ENCODE results near the gene AFP. TPM values are rescaled to one million over a fixed set of nuclear protein-coding genes. Genes with fewer than 3 reads are reported as not detected.
A peak's percentile ranks its signal among the peaks of the same experiment; 100 is the strongest.

AFP gene
- total and polyA plus RNA-seq, 2 of the 4 experiments (the other 2 are of a cell fraction), result 0.87 to 1.3 TPM

DNA sequence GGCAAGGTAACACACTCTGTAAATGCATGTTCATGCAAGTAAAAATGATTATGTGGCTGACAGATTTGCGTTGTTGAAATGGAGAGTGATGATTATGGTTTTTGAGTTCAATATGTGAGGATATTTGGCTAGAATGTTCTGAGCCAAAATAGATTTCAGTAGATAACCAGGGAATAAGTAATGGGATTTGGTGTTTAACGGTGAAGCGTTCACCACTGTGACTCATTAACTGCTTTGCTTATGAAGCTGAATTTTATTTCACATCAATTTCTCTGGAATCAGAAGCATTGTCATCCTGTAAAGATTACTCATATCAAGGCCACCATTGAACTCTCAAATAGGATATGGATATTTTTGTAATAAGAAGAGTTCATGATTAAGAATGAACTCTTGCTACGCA lies 11.7 kb downstream of the AFP start:
- H3K27me3 ChIP-seq (ENCODE audit: control insufficient read depth, insufficient read depth, low read length), result peaks cover 2% of the 10 kb centered on the region; the same call in 1 of the 2 replicates
- no peaks in the 10 kb centered on the region for H4K20me1 ChIP-seq (ENCODE audit: insufficient read depth, low read length)
- H3K27ac ChIP-seq (ENCODE audit: insufficient read depth, low read length), result no peak overlapping the region
- WGBS, 2 experiments (ENCODE audit: extremely low coverage in 2 of 2, insufficient read length in 1 of 2), result 33 to 100% methylated on average over 1 of the region's 4 CpGs
- intact Hi-C loops (cut with micrococcal nuclease) (loop anchor here (2.0 to 10.0 kb wide), 3 partner anchors 137 to 207 kb away; partner anchors contain the start of gene ANKRD17), in situ Hi-C loops (cut with MboI; ENCODE audit: low sequenced_read_pairs) (no loop called here), dilution Hi-C loops (cut with HindIII; ENCODE audit: low sequenced_read_pairs, unreplicated experiment) (no loop called here)
- H3K14ac ChIP-seq (replicated peaks; ENCODE audit: low read depth, low read length), result no peak overlapping the region
- ChIA-PET CTCF (no interaction called here), POLR2A (ENCODE audit: unreplicated experiment) (no interaction called here)
- no peak overlapping the region for H2BK5ac ChIP-seq (ENCODE audit: low read depth, low read length, poor library complexity, severe bottlenecking)
- no peaks in the 10 kb centered on the region for H3K79me1 ChIP-seq (ENCODE audit: low read depth in 1 of 2, low read length in 2 of 2)
- no peaks in the 10 kb centered on the region for H3K9me3 ChIP-seq (ENCODE audit: control insufficient read depth, insufficient read depth, low read length)
- no peak overlapping the region for H4K5ac ChIP-seq (ENCODE audit: low read depth, low read length)
- no peak overlapping the region for H4K91ac ChIP-seq (ENCODE audit: insufficient read depth, low read depth, low read length)
- ATAC-seq (ENCODE audit: low read depth) (no peak), DNase-seq (peak; percentile 56)
- no peak overlapping the region for H2BK120ac ChIP-seq (ENCODE audit: low read depth, low read length)
- H3K9me1 ChIP-seq (ENCODE audit: insufficient read depth, low read length), result no peaks in the 10 kb centered on the region
- H3K4me2 ChIP-seq (ENCODE audit: low read depth, low read length), result no peak overlapping the region
- no peak overlapping the region for H2AFZ ChIP-seq (replicated peaks; ENCODE audit: low read length, poor library complexity)
- H2AK5ac ChIP-seq (ENCODE audit: low read depth, low read length), result no peak overlapping the region
- BruUV-seq (replicated peaks), result no TSS peak
- H3K4me1 ChIP-seq (ENCODE audit: control insufficient read depth, insufficient read depth, low read length), result peaks cover 3% of the 10 kb centered on the region
- H3K18ac ChIP-seq (ENCODE audit: low read depth, low read length), result no peak overlapping the region
- no peak overlapping the region for H4K8ac ChIP-seq (ENCODE audit: low read depth in 2 of 2, low read length in 2 of 2)
- H2AK9ac ChIP-seq (replicated peaks; ENCODE audit: low read depth, low read length, poor library complexity), result no peak overlapping the region
- no peak overlapping the region for H3K4me3 ChIP-seq (ENCODE audit: insufficient read depth, low read depth, low read length)
- no peak overlapping the region for H3K23ac ChIP-seq (ENCODE audit: low read depth, low read length)
- H3K9ac ChIP-seq (ENCODE audit: low read depth, low read length), result no peak overlapping the region
- H3K56ac ChIP-seq (ENCODE audit: extremely low read depth, insufficient read depth, low read length), result no peak overlapping the region
- H3K36me3 ChIP-seq (ENCODE audit: control insufficient read depth, insufficient read depth, low read length), result no peaks in the 10 kb centered on the region
- H2BK20ac ChIP-seq (ENCODE audit: low read depth, low read length), result no peak overlapping the region
- no peak overlapping the region for H2BK15ac ChIP-seq (ENCODE audit: low read depth, low read length)
- no peak overlapping the region for H3K4ac ChIP-seq (ENCODE audit: low read depth, low read length)
- TF ChIP-seq CHD1 (IDR thresholded peaks at IDR 0.05; ENCODE audit: low read depth, low read length) (no peak), RAD21 (IDR thresholded peaks at IDR 0.05; ENCODE audit: low read length) (no peak), CEBPB (IDR thresholded peaks at IDR 0.05; ENCODE audit: low read depth, low read length) (no peak), MXI1 (IDR thresholded peaks at IDR 0.05; ENCODE audit: borderline replicate concordance, low read depth, low read length) (no peak), RFX5 (IDR thresholded peaks at IDR 0.05; ENCODE audit: low read depth, low read length) (no peak), SMC3 (IDR thresholded peaks at IDR 0.05; ENCODE audit: low read depth, low read length) (no peak), RCOR1 (IDR thresholded peaks at IDR 0.05; ENCODE audit: insufficient replicate concordance, low read length) (no peak), FOS (IDR thresholded peaks at IDR 0.05; ENCODE audit: low read depth, low read length) (no peak), MAZ (IDR thresholded peaks at IDR 0.05; ENCODE audit: borderline replicate concordance, low read depth, low read length) (no peak), POLR2A (IDR thresholded peaks at IDR 0.05; ENCODE audit: low read depth, low read length) (no peak), BHLHE40 (IDR thresholded peaks at IDR 0.05; ENCODE audit: low read depth, low read length) (no peak), NFE2L2 (IDR thresholded peaks at IDR 0.05; ENCODE audit: low read depth, low read length) (no peak), MAFK (IDR thresholded peaks at IDR 0.05; ENCODE audit: low read depth, low read length) (no peak)
- TF ChIP-seq, protein P1, sequence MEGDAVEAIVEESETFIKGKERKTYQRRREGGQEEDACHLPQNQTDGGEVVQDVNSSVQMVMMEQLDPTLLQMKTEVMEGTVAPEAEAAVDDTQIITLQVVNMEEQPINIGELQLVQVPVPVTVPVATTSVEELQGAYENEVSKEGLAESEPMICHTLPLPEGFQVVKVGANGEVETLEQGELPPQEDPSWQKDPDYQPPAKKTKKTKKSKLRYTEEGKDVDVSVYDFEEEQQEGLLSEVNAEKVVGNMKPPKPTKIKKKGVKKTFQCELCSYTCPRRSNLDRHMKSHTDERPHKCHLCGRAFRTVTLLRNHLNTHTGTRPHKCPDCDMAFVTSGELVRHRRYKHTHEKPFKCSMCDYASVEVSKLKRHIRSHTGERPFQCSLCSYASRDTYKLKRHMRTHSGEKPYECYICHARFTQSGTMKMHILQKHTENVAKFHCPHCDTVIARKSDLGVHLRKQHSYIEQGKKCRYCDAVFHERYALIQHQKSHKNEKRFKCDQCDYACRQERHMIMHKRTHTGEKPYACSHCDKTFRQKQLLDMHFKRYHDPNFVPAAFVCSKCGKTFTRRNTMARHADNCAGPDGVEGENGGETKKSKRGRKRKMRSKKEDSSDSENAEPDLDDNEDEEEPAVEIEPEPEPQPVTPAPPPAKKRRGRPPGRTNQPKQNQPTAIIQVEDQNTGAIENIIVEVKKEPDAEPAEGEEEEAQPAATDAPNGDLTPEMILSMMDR (conservative IDR thresholded peaks at IDR 0.05; ENCODE audit: low read depth, low read length), result no peak
- TF ChIP-seq, protein P2, sequence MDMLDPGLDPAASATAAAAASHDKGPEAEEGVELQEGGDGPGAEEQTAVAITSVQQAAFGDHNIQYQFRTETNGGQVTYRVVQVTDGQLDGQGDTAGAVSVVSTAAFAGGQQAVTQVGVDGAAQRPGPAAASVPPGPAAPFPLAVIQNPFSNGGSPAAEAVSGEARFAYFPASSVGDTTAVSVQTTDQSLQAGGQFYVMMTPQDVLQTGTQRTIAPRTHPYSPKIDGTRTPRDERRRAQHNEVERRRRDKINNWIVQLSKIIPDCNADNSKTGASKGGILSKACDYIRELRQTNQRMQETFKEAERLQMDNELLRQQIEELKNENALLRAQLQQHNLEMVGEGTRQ (IDR thresholded peaks at IDR 0.05; ENCODE audit: low read depth, low read length), result no peak
- TF ChIP-seq, protein P3, sequence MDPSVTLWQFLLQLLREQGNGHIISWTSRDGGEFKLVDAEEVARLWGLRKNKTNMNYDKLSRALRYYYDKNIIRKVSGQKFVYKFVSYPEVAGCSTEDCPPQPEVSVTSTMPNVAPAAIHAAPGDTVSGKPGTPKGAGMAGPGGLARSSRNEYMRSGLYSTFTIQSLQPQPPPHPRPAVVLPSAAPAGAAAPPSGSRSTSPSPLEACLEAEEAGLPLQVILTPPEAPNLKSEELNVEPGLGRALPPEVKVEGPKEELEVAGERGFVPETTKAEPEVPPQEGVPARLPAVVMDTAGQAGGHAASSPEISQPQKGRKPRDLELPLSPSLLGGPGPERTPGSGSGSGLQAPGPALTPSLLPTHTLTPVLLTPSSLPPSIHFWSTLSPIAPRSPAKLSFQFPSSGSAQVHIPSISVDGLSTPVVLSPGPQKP (IDR thresholded peaks at IDR 0.05; ENCODE audit: borderline replicate concordance, low read depth, low read length), result no peak
